Ovary (tissue), 3 donors: ENCODE results near the gene DAAM2.

Source experiments
- CTCF ChIP-seq, 3 donors: fragments of 450-650 bp in 2 of 3; fragments of 200-600 bp in 1 of 3; IDR thresholded peaks; one replicate each; pipeline versions ENCODE4 v1.5.1 to v1.8.0; 2016 to 2022; ENCODE audit warnings: antibody characterized with exemption in 3 of 3, mild to moderate bottlenecking in 1 of 3
- EP300 ChIP-seq: sonication (generic); formaldehyde crosslinking; IDR thresholded peaks from one replicate; pipeline ENCODE4 v1.6.1; 2017; ENCODE audit warnings: antibody characterized with exemption
- donor health status: DM: no; HTN: no; CAD: no.

GRCh38 chr6:39758905-39759605, 33.1 kb upstream of the DAAM2 start:
- TF ChIP-seq CTCF (IDR thresholded peaks at IDR 0.05) (no peak), EP300 (no peak)
